Activated T-cell treated with anti-CD3 and anti-CD28 coated beads, Interleukin-2, amount 50 U/mL, for 72 hours (primary cell): Measurements from ENCODE around the gene SETDB2. TPM values are rescaled to one million over a fixed set of nuclear protein-coding genes. Genes with fewer than 3 reads are reported as not detected.

ENCODE experiments used
- ATAC-seq, 2 donors: fragments of 150-1000 bp; cut with Tn5 transposase; replicated peaks in 1 of 2; 2 replicates each; pipeline ENCODE4 v1.10.0; 2021; ENCODE audit warnings: moderate library complexity in 2 of 2, mild to moderate bottlenecking in 1 of 2
- DNase-seq, 2 donors: peaks; one replicate each; pipeline ENCODE4 v3.0.0; 2021 to 2022; ENCODE audit warnings: mixed read lengths in 1 of 2
- H3K27ac Mint-ChIP-seq: one replicate; pipeline ENCODE4 v1.8.0; 2022; ENCODE audit warnings: mild to moderate bottlenecking, moderate library complexity, mixed read lengths
- H3K27me3 Mint-ChIP-seq: one replicate; pipeline ENCODE4 v1.8.0; 2022; ENCODE audit warnings: low read depth, mixed read lengths
- H3K36me3 Mint-ChIP-seq, 2 donors: one replicate each; pipeline ENCODE4 v1.8.0; 2022; ENCODE audit warnings: mixed read lengths in 2 of 2, mild to moderate bottlenecking in 1 of 2; ENCODE audit not compliant: insufficient read depth in 2 of 2
- H3K4me1 Mint-ChIP-seq: one replicate; pipeline ENCODE4 v1.8.0; 2022; ENCODE audit warnings: low read depth, mixed read lengths
- H3K4me3 Mint-ChIP-seq, 2 donors: one replicate each; pipeline ENCODE4 v1.8.0; 2022; ENCODE audit warnings: mild to moderate bottlenecking in 2 of 2, mixed read lengths in 2 of 2, moderate library complexity in 2 of 2
- H3K9me3 Mint-ChIP-seq, 2 donors: one replicate each; pipeline ENCODE4 v1.8.0; 2022; ENCODE audit warnings: mixed read lengths in 2 of 2
- total RNA-seq, 2 donors: library from RNA; stranded (reverse); gene quantifications; one replicate each; pipeline ENCODE4 v1.2.3, GENCODE V29; 2022

SETDB2 gene
- total RNA-seq, 2 donors from 2014 or later: 20.5 to 21.3 TPM

- no peak for DNase-seq
Measured at GRCh38 chr13:49411353-49411752, 32.7 kb upstream of the SETDB2 start.

GRCh38 chr13:49412749-49413148 is 31.3 kb upstream of the SETDB2 start:
- H3K4me1 Mint-ChIP-seq: no peaks in the 10 kb centered on the region
- no peak for DNase-seq
- no peaks in the 10 kb centered on the region for H3K36me3 Mint-ChIP-seq
- H3K27ac Mint-ChIP-seq: no peak overlapping the region
- no peaks in the 10 kb centered on the region for H3K9me3 Mint-ChIP-seq
- H3K27me3 Mint-ChIP-seq: no peaks in the 10 kb centered on the region
- H3K4me3 Mint-ChIP-seq: no peak overlapping the region
- no peak for ATAC-seq

More at GRCh38 chr13:49411353-49411752, 32.7 kb upstream of the SETDB2 start:
- no peaks in the 10 kb centered on the region for H3K27me3 Mint-ChIP-seq
- no peak overlapping the region for H3K4me3 Mint-ChIP-seq
- no peaks in the 10 kb centered on the region for H3K9me3 Mint-ChIP-seq
- ATAC-seq: no peak
- no peaks in the 10 kb centered on the region for H3K4me1 Mint-ChIP-seq
- H3K36me3 Mint-ChIP-seq: no peaks in the 10 kb centered on the region
- H3K27ac Mint-ChIP-seq: no peak overlapping the region

- no peak overlapping the region for H3K4me3 Mint-ChIP-seq
- H3K4me1 Mint-ChIP-seq: no peaks in the 10 kb centered on the region
- no peak for DNase-seq
- ATAC-seq: no peak
- H3K9me3 Mint-ChIP-seq: no peaks in the 10 kb centered on the region
- no peaks in the 10 kb centered on the region for H3K36me3 Mint-ChIP-seq
- H3K27me3 Mint-ChIP-seq: no peaks in the 10 kb centered on the region
- H3K27ac Mint-ChIP-seq: no peak overlapping the region
Measured at GRCh38 chr13:49417161-49417560, 26.9 kb upstream of the SETDB2 start.

- H3K36me3 Mint-ChIP-seq: no peaks in the 10 kb centered on the region
- DNase-seq (no peak), ATAC-seq (no peak)
- H3K27me3 Mint-ChIP-seq: no peaks in the 10 kb centered on the region
- H3K9me3 Mint-ChIP-seq: no peaks in the 10 kb centered on the region
- no peaks in the 10 kb centered on the region for H3K4me1 Mint-ChIP-seq
- no peak overlapping the region for H3K27ac Mint-ChIP-seq
- no peak overlapping the region for H3K4me3 Mint-ChIP-seq
Measured at GRCh38 chr13:49418206-49418605, 25.9 kb upstream of the SETDB2 start.

GRCh38 chr13:49419276-49419675 is 24.8 kb upstream of the SETDB2 start:
- no peak for ATAC-seq
- Mint-ChIP-seq H3K27me3 (no peaks in the 10 kb centered on the region), H3K9me3 (no peaks in the 10 kb centered on the region), H3K4me3 (no peak overlapping the region), H3K27ac (no peak overlapping the region), H3K36me3 (no peaks in the 10 kb centered on the region), H3K4me1 (no peaks in the 10 kb centered on the region)
- DNase-seq: no peak

- H3K36me3 Mint-ChIP-seq: no peaks in the 10 kb centered on the region
- no peak overlapping the region for H3K4me3 Mint-ChIP-seq
- no peaks in the 10 kb centered on the region for H3K4me1 Mint-ChIP-seq
- ATAC-seq (peak; percentile 80 to 86), DNase-seq (peak; percentile 24 to 33)
- no peaks in the 10 kb centered on the region for H3K27me3 Mint-ChIP-seq
- no peak overlapping the region for H3K27ac Mint-ChIP-seq
- no peaks in the 10 kb centered on the region for H3K9me3 Mint-ChIP-seq
Measured at GRCh38 chr13:49421391-49421790, 22.7 kb upstream of the SETDB2 start.

GRCh38 chr13:49424011-49424560 is 20.0 kb upstream of the SETDB2 start:
- DNase-seq (no peak), ATAC-seq (no peak)
- Mint-ChIP-seq H3K36me3 (no peaks in the 10 kb centered on the region), H3K4me1 (no peaks in the 10 kb centered on the region), H3K9me3 (no peaks in the 10 kb centered on the region), H3K4me3 (no peak overlapping the region), H3K27ac (no peak overlapping the region), H3K27me3 (no peaks in the 10 kb centered on the region)

GRCh38 chr13:49428041-49428763 is 15.9 kb upstream of the SETDB2 start:
- H3K27ac Mint-ChIP-seq: no peak overlapping the region
- H3K9me3 Mint-ChIP-seq: no peaks in the 10 kb centered on the region
- H3K4me1 Mint-ChIP-seq: no peaks in the 10 kb centered on the region
- ATAC-seq: no peak
- H3K4me3 Mint-ChIP-seq: no peak overlapping the region
- DNase-seq: no peak
- H3K27me3 Mint-ChIP-seq: no peaks in the 10 kb centered on the region
- no peaks in the 10 kb centered on the region for H3K36me3 Mint-ChIP-seq

GRCh38 chr13:49429121-49429520 is 15.0 kb upstream of the SETDB2 start:
- H3K4me1 Mint-ChIP-seq: no peaks in the 10 kb centered on the region
- no peak overlapping the region for H3K27ac Mint-ChIP-seq
- DNase-seq: no peak
- H3K4me3 Mint-ChIP-seq: no peak overlapping the region
- H3K9me3 Mint-ChIP-seq: no peaks in the 10 kb centered on the region
- no peaks in the 10 kb centered on the region for H3K36me3 Mint-ChIP-seq
- H3K27me3 Mint-ChIP-seq: no peaks in the 10 kb centered on the region
- ATAC-seq: no peak

GRCh38 chr13:49435992-49436391 is 8.1 kb upstream of the SETDB2 start:
- Mint-ChIP-seq H3K4me1 (no peaks in the 10 kb centered on the region), H3K4me3 (no peak overlapping the region), H3K9me3 (no peaks in the 10 kb centered on the region), H3K27ac (peak overlapping the region; percentile 28), H3K36me3 (peaks cover 0 to 2% of the 10 kb centered on the region in 2 donors), H3K27me3 (no peaks in the 10 kb centered on the region)
- ATAC-seq (no peak), DNase-seq (no peak)

- Mint-ChIP-seq H3K27me3 (no peaks in the 10 kb centered on the region), H3K27ac (no peak overlapping the region), H3K36me3 (peaks cover 0 to 2% of the 10 kb centered on the region in 2 donors), H3K4me1 (peaks cover 6% of the 10 kb centered on the region), H3K4me3 (no peak overlapping the region), H3K9me3 (no peaks in the 10 kb centered on the region)
- ATAC-seq: no peak
- DNase-seq: no peak
Measured at GRCh38 chr13:49436890-49437289, 7.2 kb upstream of the SETDB2 start.

- DNase-seq (no peak), ATAC-seq (no peak)
- no peaks in the 10 kb centered on the region for H3K27me3 Mint-ChIP-seq
- no peaks in the 10 kb centered on the region for H3K9me3 Mint-ChIP-seq
- H3K4me1 Mint-ChIP-seq: peaks cover 15% of the 10 kb centered on the region
- H3K27ac Mint-ChIP-seq: no peak overlapping the region
- no peak overlapping the region for H3K4me3 Mint-ChIP-seq
- peaks cover 0 to 2% of the 10 kb centered on the region in 2 donors for H3K36me3 Mint-ChIP-seq
Measured at GRCh38 chr13:49437705-49438104, 6.4 kb upstream of the SETDB2 start.

GRCh38 chr13:49439609-49440008 is 4.5 kb upstream of the SETDB2 start:
- Mint-ChIP-seq H3K36me3 (peaks cover 2 to 3% of the 10 kb centered on the region in 2 donors), H3K4me3 (no peak overlapping the region), H3K27ac (no peak overlapping the region), H3K27me3 (no peaks in the 10 kb centered on the region), H3K9me3 (peaks cover 0 to 2% of the 10 kb centered on the region in 2 donors), H3K4me1 (peaks cover 22% of the 10 kb centered on the region)
- no peak for ATAC-seq
- DNase-seq: no peak

- Mint-ChIP-seq H3K4me3 (peak overlapping the region in 1 of 2 donors; percentile 77), H3K4me1 (peaks cover 32% of the 10 kb centered on the region), H3K9me3 (peaks cover 0 to 2% of the 10 kb centered on the region in 2 donors), H3K27ac (no peak overlapping the region), H3K27me3 (no peaks in the 10 kb centered on the region), H3K36me3 (peaks cover 2 to 3% of the 10 kb centered on the region in 2 donors)
- ATAC-seq: no peak
- DNase-seq: no peak
Measured at GRCh38 chr13:49441312-49441711, 2.8 kb upstream of the SETDB2 start.
